Stromal cell of bone marrow (primary cell): Measurements from ENCODE around the gene TMEM240.
"Not testable (repeated sequence)": the region's sequence is repeated elsewhere in the genome, so short reads cannot be mapped to it uniquely, and the experiment has no call there.

Experiments
- DNase-seq: peaks from one replicate; pipeline ENCODE4 v3.0.0-alpha.2; 2012; ENCODE audit warnings: low read depth

The TMEM240 gene

DNA sequence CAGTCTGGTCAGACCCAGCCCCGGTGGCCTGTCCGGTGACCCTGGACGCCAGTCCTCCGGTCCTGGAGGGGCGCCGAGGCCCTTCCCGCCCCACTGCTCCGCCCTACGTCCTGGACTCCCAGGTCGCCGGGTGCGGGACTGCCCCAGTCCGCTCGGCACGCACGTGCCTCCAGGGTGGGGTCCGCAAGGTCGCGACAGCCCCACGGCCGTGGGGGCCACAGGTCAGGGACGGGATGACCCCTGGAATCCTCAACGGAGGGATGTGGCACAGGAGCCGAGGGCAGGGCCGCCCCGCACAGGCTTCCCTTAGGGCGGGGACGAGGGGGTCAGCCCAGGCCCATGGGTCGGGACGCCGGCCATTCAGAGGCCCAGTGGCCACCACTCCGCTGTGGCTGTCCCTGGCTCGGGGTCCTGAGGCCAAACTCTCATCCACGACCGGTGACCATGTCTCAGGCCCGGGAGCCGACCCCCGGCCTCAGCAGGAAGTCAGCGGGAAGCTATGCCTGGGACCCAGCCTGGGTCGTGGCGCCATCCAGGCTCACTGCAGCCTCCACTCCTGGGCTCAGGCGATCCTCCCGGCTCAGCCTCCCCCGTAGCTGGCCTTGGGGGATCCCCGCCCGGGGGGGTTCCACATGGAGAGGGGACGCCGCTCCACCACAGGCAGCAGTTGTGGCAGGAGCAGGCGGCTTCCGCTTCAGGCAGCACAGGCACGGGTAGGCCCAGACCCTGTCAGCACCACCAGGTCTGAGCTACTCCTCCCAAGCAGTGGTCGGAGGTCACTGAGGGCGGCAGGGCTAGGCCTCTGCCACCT is 599 bp upstream of the TMEM240 start:
- no peak for DNase-seq

- DNase-seq, result no peak
These were observed 924 bp downstream of the TMEM240 start for GRCh38 chr1:1539310-1540089.

DNA sequence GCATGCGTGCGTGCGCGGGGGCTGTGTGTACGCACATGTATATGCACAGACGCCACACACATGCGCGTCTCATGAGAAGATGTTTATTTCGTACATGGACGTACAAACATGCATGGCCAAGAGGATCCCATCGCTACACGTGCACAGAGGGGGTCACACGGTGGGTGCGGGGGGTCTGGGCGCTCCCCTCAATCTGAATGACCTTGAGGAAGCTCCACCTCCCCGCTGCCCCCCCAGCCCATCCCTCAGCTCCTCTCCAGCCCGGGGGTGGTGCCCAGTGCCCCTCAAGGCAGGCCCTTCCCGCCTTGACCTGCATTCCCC is 1.5 kb downstream of the TMEM240 start:
- DNase-seq, result no peak

DNA sequence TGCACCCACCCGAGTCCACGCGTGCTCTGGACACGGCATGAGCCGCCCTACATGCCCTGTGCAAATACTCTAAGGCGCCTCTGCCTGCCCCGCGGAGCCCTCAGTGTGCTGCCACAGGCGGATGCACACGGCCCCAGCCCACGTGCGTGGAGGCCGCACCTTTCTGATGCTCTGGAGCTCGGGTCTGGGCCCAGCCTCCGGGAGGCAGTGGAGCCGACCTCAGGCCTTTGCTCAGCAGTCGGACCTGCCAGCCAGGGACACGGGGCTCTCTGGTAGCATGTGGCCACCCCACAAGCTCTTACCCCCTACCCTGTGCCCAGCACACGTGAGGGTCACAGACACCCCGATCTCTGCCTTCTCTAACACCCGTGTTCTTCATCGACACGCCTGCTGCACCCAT is 2.1 kb downstream of the TMEM240 start:
- DNase-seq, result no peak

DNA sequence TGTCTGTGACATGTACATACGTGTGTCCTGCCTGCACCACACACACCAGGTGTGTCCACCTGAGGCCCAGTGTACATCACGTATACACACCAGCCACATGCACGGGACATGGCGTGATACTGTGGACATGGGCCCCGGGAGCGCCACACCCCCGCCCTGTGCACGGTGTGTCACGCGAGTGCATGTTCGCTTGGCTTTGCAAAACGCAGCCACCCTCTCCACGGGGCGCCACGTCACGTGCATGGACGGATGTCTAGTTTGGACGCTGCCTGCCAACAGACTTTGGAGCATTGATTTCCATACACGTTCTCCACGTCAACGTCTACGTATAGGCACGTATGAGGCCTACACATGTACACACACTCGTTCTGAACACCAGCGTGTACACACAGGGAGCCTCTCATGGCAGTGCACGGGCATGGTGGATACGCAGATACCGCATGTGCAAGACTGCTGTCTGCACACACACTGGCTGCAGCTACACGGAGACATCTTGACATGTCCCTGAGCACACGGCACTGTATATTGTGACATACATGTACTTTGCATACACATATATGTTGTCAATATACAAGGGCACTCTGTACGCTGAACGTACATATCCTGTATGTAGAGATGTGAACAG is 2.7 kb downstream of the TMEM240 start:
- DNase-seq, result no peak

- no peak for DNase-seq
These were observed 3.4 kb downstream of the TMEM240 start for GRCh38 chr1:1536938-1537546.

GRCh38 chr1:1536019-1536937 is 4.1 kb downstream of the TMEM240 start:
- DNase-seq, result no peak

- DNase-seq, result no peak
These were observed 5.0 kb downstream of the TMEM240 start for GRCh38 chr1:1535201-1536018.

DNA sequence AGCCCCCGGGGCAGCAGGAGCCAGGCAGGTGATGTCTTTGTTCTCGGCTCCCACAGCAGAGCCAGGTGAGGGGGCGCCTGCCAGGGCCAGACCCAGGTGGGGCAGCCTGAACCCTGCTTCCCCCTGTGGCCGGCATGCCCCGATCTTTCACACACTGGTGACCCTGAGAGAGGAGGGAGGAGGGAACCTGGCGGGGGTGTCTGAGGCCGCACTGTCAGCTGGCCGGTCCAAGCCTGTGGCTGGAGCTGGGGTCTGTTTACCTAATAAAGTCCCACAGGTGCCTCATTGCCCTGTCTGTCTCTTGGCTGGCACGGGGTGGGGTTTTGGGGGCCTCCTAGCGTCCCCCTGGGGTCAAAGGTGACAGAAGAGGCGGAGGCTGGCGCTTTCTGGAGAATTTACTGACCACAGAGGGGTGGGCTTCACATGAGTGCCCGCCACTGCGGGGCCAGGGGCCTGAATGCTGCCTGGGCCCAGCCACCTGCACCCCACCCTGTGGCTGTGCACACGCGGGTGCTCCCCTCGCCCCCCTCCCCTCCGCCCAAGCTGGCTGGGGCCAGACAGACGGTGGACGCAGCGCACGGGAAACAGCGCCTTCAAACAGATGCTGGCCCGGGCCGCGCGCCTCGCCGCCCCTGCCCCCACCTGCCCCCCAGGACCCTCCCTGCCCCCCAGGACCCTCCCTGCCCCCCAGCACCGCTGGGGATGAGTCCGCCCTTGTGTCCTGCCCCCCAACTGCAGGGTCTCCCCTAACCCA is 5.8 kb downstream of the TMEM240 start:
- no peak for DNase-seq

- DNase-seq, result not testable (repeated sequence)
These were observed 6.5 kb downstream of the TMEM240 start for GRCh38 chr1:1533894-1534291.

- DNase-seq, result not testable (repeated sequence)
These were observed 7.1 kb downstream of the TMEM240 start for GRCh38 chr1:1533176-1533893.

DNA sequence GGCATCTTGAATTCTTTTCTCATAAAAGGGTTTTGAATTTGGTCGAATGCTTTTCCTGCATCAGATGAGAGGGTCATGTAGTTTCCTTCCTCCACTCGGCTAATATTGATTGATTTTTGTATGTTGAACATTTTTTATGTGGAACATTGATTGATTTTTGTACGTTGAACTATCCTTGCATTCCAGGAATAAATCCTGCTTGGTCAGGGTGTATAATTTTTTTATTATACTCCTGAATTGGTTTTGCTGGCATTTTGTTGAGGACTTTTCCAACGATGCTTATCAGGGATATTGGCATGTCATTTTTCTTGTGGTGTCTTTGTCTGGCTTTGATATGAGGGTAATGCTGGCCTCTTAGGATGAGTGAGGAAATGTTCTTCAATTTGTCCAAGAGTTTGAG is 8.5 kb downstream of the TMEM240 start:
- DNase-seq, result no peak

- no peak for DNase-seq
These were observed 10.5 kb downstream of the TMEM240 start for GRCh38 chr1:1529936-1530335.

DNA sequence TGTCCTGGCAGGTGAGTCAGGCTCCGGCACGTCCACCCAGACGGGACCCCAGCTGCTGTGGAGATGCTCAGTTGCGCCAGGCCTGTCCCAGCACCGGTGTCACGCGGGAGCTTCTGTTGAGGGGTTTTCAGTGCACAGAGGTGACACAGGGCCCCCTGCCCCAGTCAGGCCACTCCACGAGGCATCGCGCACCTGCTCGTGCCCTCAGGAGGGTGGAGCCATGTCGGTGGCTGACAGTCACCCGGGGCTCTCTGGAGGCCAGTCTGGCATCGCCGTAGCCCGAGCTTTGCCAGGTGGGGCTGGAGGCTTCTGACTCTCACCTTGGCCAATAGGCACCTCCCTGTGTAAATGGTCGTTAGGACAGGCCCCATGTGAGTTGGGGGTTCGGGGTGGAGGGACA is 11.1 kb downstream of the TMEM240 start:
- DNase-seq, result no peak

DNA sequence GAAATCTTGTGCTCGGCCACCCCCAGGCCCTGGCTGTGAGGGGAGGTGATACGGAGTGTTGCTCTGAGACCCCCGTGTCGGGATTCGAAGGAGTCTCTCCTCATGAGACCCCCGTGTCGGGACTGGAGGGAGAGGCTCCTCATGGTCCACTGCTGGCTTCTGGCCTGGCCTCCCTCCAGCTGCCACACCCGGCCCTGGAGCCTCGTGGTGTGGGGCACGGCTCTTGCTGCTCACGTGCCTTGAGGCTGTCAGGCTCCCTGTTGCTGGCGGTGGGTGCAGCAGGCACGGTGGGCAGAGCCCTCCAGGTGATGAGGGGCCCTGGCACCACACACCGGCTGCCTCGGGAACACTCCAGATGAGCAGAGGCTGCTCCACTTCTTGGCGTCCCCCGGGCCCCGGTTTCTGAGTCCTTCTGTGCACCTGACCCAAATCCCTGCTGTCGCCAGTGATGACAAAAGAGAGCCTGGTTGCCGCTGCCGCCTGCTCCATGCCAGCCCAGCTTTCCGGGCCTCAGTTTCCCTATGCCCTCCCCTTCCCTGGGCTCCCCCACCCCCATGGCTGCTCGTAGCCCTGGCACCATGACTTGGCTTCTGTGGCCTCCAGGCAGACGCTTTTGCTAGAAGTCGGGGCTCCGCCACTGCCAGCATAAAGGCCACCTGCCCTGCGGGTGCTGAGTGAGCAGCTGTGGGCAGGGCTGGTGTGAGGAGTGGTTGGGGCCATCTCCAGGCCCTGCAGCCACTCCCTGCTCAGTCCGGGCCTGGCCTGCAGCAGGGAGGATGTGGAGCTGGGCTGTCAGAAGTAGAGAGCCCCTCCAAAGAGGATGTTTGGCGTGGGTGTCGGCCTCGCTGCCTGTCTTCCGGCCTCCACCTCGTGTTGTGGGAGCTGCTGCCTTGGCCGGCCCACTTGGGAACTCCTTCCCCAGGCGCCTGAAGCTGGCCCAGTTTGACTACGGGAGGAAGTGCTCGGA is 11.8 kb downstream of the TMEM240 start:
- DNase-seq, result no peak

GRCh38 chr1:1527092-1527816 is 13.2 kb downstream of the TMEM240 start:
- DNase-seq, result no peak

GRCh38 chr1:1526476-1526875 is 13.9 kb downstream of the TMEM240 start:
- DNase-seq, result not testable (repeated sequence)
